GM19467 (cell line): Measurements from ENCODE around the gene ANKS1B.
"Not testable (repeated sequence)": the region's sequence is repeated elsewhere in the genome, so short reads cannot be mapped to it uniquely, and the experiment has no call there.

ENCODE experiments used
- ATAC-seq: cut with Tn5 transposase; IDR thresholded peaks from one replicate; pipeline ENCODE4 v1.9.1; 2021; ENCODE audit warnings: mild to moderate bottlenecking, moderate library complexity; ENCODE audit not compliant: unreplicated experiment

The ANKS1B gene

GRCh38 chr12:98803468-98804209 lies 1181.1 kb downstream of the ANKS1B start:
- no peak for ATAC-seq

- no peak for ATAC-seq
Observed at GRCh38 chr12:98799822-98800221, 1184.9 kb downstream of the ANKS1B start.

GRCh38 chr12:98799146-98799810 lies 1185.5 kb downstream of the ANKS1B start:
- no peak for ATAC-seq

GRCh38 chr12:98797200-98797599 lies 1187.5 kb downstream of the ANKS1B start:
- ATAC-seq, result no peak

- no peak for ATAC-seq
Observed at GRCh38 chr12:98796745-98797144, 1188.0 kb downstream of the ANKS1B start.

GRCh38 chr12:98793121-98793520 lies 1191.6 kb downstream of the ANKS1B start:
- ATAC-seq, result no peak

- no peak for ATAC-seq
Observed at GRCh38 chr12:98791406-98791805, 1193.3 kb downstream of the ANKS1B start.

- no peak for ATAC-seq
Observed at GRCh38 chr12:98788396-98788795, 1196.3 kb downstream of the ANKS1B start.

GRCh38 chr12:98786653-98787052 lies 1198.1 kb downstream of the ANKS1B start:
- ATAC-seq, result no peak

- ATAC-seq, result no peak
Observed at GRCh38 chr12:98783420-98783819, 1201.3 kb downstream of the ANKS1B start.

GRCh38 chr12:98780261-98780660 lies 1204.5 kb downstream of the ANKS1B start:
- no peak for ATAC-seq

GRCh38 chr12:98772818-98773217 lies 1211.9 kb downstream of the ANKS1B start:
- no peak for ATAC-seq

GRCh38 chr12:98771811-98772752 lies 1212.7 kb downstream of the ANKS1B start:
- no peak for ATAC-seq

- ATAC-seq, result no peak
Observed at GRCh38 chr12:98770230-98770629, 1214.5 kb downstream of the ANKS1B start.

- ATAC-seq, result no peak
Observed at GRCh38 chr12:98769068-98769467, 1215.7 kb downstream of the ANKS1B start.

GRCh38 chr12:98767248-98767647 lies 1217.5 kb downstream of the ANKS1B start:
- ATAC-seq, result no peak

- no peak for ATAC-seq
Observed at GRCh38 chr12:98763656-98764055, 1221.1 kb downstream of the ANKS1B start.

GRCh38 chr12:98758331-98758730 lies 1226.4 kb downstream of the ANKS1B start:
- ATAC-seq, result no peak

GRCh38 chr12:98757455-98757854 lies 1227.3 kb downstream of the ANKS1B start:
- ATAC-seq, result no peak

- ATAC-seq, result not testable (repeated sequence)
Observed at GRCh38 chr12:98755855-98756254, 1228.9 kb downstream of the ANKS1B start.

- peak; percentile 100 for ATAC-seq
Observed at GRCh38 chr12:98754095-98754494, 1230.6 kb downstream of the ANKS1B start.
